Loucy (cell line): ENCODE measurements around the gene PADI1.

ENCODE experiments used
- H2AFZ ChIP-seq: fragments of 200-600 bp; sonication (generic); 2 replicates; pipeline ENCODE4 v1.6.0; 2016; ENCODE audit warnings: antibody characterized with exemption, mild to moderate bottlenecking, low read length, moderate library complexity
- H3F3A ChIP-seq: fragments of 200-600 bp; 2 replicates; pipeline ENCODE4 v1.6.0; 2016; ENCODE audit warnings: antibody characterized with exemption, low read depth, mild to moderate bottlenecking
- H3K27me3 ChIP-seq: fragments of 200-600 bp; sonication (generic); 2 replicates; pipeline ENCODE4 v1.6.1; 2014; ENCODE audit warnings: low read length, mild to moderate bottlenecking; ENCODE audit not compliant: insufficient read depth, poor library complexity, severe bottlenecking
- H3K36me3 ChIP-seq: fragments of 200-600 bp; sonication (generic); 2 replicates; pipeline ENCODE4 v1.6.1; 2016; ENCODE audit warnings: low read length; ENCODE audit not compliant: insufficient read depth
- H3K4me1 ChIP-seq: fragments of 200-600 bp; sonication (generic); 2 replicates; pipeline ENCODE4 v1.5.1; 2014; ENCODE audit warnings: low read length, mild to moderate bottlenecking; ENCODE audit not compliant: insufficient read depth, poor library complexity, severe bottlenecking
- H3K4me2 ChIP-seq: fragments of 200-600 bp; sonication (generic); 2 replicates; pipeline ENCODE4 v1.6.0; 2014; ENCODE audit warnings: antibody characterized with exemption, low read length, low read depth, mild to moderate bottlenecking; ENCODE audit not compliant: poor library complexity, severe bottlenecking
- H3K4me3 ChIP-seq: fragments of 200-600 bp; sonication (generic); 2 replicates; pipeline ENCODE4 v1.5.1; 2014; ENCODE audit warnings: low read length, mild to moderate bottlenecking, mixed read lengths; ENCODE audit not compliant: poor library complexity, severe bottlenecking
- H3K79me2 ChIP-seq: fragments of 200-600 bp; sonication (generic); 2 replicates; pipeline ENCODE4 v1.6.1; 2014; ENCODE audit warnings: low read length; ENCODE audit not compliant: insufficient read depth
- H3K9ac ChIP-seq: fragments of 200-600 bp; sonication (generic); 2 replicates; pipeline ENCODE4 v1.6.0; 2014; ENCODE audit warnings: mild to moderate bottlenecking, low read depth, low read length, moderate library complexity; ENCODE audit not compliant: poor library complexity, severe bottlenecking
- H3K9me2 ChIP-seq: fragments of 200-600 bp; sonication (generic); replicated peaks from 2 replicates; pipeline ENCODE4 v1.6.1; 2016; ENCODE audit warnings: low read depth, low read length, mixed read lengths
- H3K9me3 ChIP-seq: fragments of 200-600 bp; sonication (generic); 2 replicates; pipeline ENCODE4 v1.6.1; 2014; ENCODE audit warnings: mild to moderate bottlenecking, antibody characterized with exemption, low read length, low read depth; ENCODE audit not compliant: insufficient read depth
- H4K20me1 ChIP-seq: fragments of 200-600 bp; sonication (generic); 2 replicates; pipeline ENCODE4 v1.6.0; 2014; ENCODE audit warnings: antibody characterized with exemption, low read length, mild to moderate bottlenecking; ENCODE audit not compliant: insufficient read depth, poor library complexity, severe bottlenecking
- CTCF ChIP-seq: fragments of 200-600 bp; sonication (generic); conservative IDR thresholded peaks from 2 replicates; pipeline ENCODE4 v1.5.1; 2014; ENCODE audit warnings: mild to moderate bottlenecking, antibody characterized with exemption, low read length
- EZH2phosphoT487 ChIP-seq: fragments of 200-600 bp; IDR thresholded peaks from 2 replicates; pipeline ENCODE4 v1.6.1; 2018; ENCODE audit warnings: antibody characterized with exemption, mild to moderate bottlenecking, moderate library complexity, borderline replicate concordance

PADI1 gene

DNA sequence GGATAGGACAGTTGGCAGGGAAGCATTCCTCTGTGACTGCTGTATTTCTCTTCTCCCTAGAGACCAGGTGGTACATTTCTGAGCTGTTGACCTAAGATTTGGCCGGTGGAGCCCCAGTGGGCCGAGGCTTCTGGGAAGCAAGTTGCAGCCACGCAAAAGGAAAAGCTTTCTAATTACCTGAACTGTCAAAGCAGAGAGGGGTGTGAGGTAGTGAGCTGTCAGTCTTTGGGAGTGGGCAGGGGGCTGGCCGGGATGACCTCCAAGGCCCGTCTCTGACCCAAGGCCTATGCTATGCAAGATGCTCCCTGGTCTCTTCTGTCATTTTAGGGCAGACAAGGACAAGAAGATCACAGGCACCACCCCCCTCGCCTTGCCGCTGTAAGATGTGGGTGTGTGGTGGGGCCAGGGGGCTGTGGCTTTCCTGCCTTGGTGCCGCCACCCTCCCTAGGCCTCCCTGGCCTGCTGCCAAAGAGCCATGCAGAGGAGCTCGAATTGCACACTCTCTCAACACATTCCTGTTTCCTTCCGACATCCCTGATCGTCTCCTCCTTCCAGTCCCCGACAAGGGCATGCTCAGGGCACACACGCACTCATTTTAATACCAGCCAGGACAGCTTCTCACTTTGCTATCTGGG is 7.7 kb downstream of the PADI1 start:
- no peaks in the 10 kb centered on the region for H3K9me3 ChIP-seq
- TF ChIP-seq EZH2phosphoT487 (no peak), CTCF (no peak)
- no peaks in the 10 kb centered on the region for H3K79me2 ChIP-seq
- peaks cover 80% of the 10 kb centered on the region for H3K4me1 ChIP-seq
- H3K9ac ChIP-seq, result peak overlapping the region; percentile 73
- H3K4me2 ChIP-seq, result peak overlapping the region; percentile 90
- no peaks in the 10 kb centered on the region for H3K36me3 ChIP-seq
- H3K27me3 ChIP-seq, result no peaks in the 10 kb centered on the region
- peak overlapping the region; percentile 66 for H3K4me3 ChIP-seq
- H2AFZ ChIP-seq, result no peak overlapping the region
- no peaks in the 10 kb centered on the region for H3F3A ChIP-seq
- H4K20me1 ChIP-seq, result no peaks in the 10 kb centered on the region
- no peaks in the 10 kb centered on the region for H3K9me2 ChIP-seq

DNA sequence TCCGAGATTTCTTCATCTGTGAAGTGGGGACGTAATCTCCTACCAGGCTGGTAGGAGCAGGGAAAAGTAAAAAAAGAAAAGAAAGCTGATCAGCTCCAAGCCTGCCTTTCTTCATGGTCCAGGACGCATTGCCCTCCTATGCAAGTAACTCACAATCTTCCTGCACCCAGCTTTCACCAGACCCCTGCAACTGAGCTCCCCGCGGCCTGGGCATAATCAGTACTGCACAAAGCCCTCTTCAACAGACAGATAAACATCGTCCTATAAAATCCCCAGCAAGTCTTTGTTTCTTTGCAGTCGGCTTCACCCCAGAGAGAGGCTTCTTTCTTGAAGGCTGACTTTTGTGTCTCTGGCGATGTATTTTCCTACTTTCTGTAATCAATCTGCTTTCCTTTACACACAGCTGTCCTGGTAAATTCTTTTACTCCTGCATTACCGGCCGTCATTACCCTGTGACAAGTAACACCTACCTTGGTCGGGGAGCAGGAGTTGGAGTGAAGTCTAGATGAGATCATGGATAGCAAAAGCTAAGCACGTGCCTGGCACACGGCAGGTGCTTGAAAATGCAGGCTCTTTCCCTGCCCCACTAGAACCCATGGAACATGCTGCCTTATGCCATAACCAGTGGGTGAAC is 8.3 kb downstream of the PADI1 start:
- no peaks in the 10 kb centered on the region for H3K9me3 ChIP-seq
- no peaks in the 10 kb centered on the region for H3K27me3 ChIP-seq
- peak overlapping the region; percentile 66 for H3K4me3 ChIP-seq
- peak overlapping the region; percentile 90 for H3K4me2 ChIP-seq
- TF ChIP-seq EZH2phosphoT487, result no peak
- TF ChIP-seq CTCF, result no peak; the same call in 1 of the 2 replicates
- peak overlapping the region; percentile 70 for H3K9ac ChIP-seq
- H2AFZ ChIP-seq, result no peak overlapping the region
- H3K79me2 ChIP-seq, result no peaks in the 10 kb centered on the region
- peaks cover 74% of the 10 kb centered on the region for H3K4me1 ChIP-seq
- H3F3A ChIP-seq, result no peaks in the 10 kb centered on the region
- no peaks in the 10 kb centered on the region for H3K36me3 ChIP-seq
- no peaks in the 10 kb centered on the region for H4K20me1 ChIP-seq
- no peaks in the 10 kb centered on the region for H3K9me2 ChIP-seq

DNA sequence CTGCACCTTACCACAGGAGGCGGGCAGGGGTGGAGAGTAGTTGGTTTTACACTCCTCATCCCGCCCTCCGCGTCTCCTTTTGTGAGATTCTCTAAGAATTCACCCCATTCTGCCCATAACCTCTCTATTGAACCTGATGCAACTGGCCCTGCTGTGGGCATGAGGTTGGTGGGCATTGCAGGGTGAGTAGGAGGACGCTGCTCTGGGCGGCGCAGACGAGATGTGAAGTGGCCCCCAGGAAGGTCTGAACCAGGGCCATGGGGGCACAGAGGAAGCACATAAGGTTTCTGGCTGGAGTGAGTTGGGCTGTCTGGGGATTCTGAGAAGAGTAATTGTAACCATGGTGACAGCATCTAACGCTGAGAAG is 8.8 kb downstream of the PADI1 start:
- H3K4me1 ChIP-seq, result peaks cover 70% of the 10 kb centered on the region
- no peaks in the 10 kb centered on the region for H4K20me1 ChIP-seq
- no peak for TF ChIP-seq CTCF
- TF ChIP-seq EZH2phosphoT487, result no peak
- peak overlapping the region; percentile 70 for H3K9ac ChIP-seq
- H3K27me3 ChIP-seq, result no peaks in the 10 kb centered on the region
- H2AFZ ChIP-seq, result no peak overlapping the region
- no peaks in the 10 kb centered on the region for H3K36me3 ChIP-seq
- H3F3A ChIP-seq, result no peaks in the 10 kb centered on the region
- H3K4me2 ChIP-seq, result peak overlapping the region; percentile 90
- H3K9me2 ChIP-seq, result no peaks in the 10 kb centered on the region
- no peaks in the 10 kb centered on the region for H3K9me3 ChIP-seq
- H3K4me3 ChIP-seq, result peak overlapping the region; percentile 66
- H3K79me2 ChIP-seq, result no peaks in the 10 kb centered on the region
